Measurements from ENCODE around the gene PSMD11. TPM values are rescaled to one million over a fixed set of nuclear protein-coding genes. Genes with fewer than 3 reads are reported as not detected.
A peak's percentile ranks its signal among the peaks of the same experiment; 100 is the strongest.

Gene PSMD11
- total RNA-seq, 1 donor from 2014 or later: 156 TPM

GRCh38 chr17:32514606-32515005 lies 70.3 kb downstream of the PSMD11 start:
- Mint-ChIP-seq H3K4me3 (no peak overlapping the region), H3K36me3 (ENCODE audit: low read depth) (no peaks in the 10 kb centered on the region), H3K27ac (ENCODE audit: unreplicated experiment) (no peak overlapping the region), H3K4me1 (peaks cover 70% of the 10 kb centered on the region), H3K27me3 (ENCODE audit: low read depth) (no peaks in the 10 kb centered on the region), H3K9me3 (no peaks in the 10 kb centered on the region)
- DNase-seq (ENCODE audit: low read depth, low spot score): no peak
- TF ChIP-seq CTCF (conservative IDR thresholded peaks at IDR 0.05): no peak

GRCh38 chr17:32515677-32516383 lies 71.5 kb downstream of the PSMD11 start:
- no peaks in the 10 kb centered on the region for H3K9me3 Mint-ChIP-seq
- H3K36me3 Mint-ChIP-seq (ENCODE audit: low read depth): no peaks in the 10 kb centered on the region
- H3K4me1 Mint-ChIP-seq: peaks cover 70% of the 10 kb centered on the region
- no peak overlapping the region for H3K27ac Mint-ChIP-seq (ENCODE audit: unreplicated experiment)
- no peak overlapping the region for H3K4me3 Mint-ChIP-seq
- no peaks in the 10 kb centered on the region for H3K27me3 Mint-ChIP-seq (ENCODE audit: low read depth)
- TF ChIP-seq CTCF (conservative IDR thresholded peaks at IDR 0.05): no peak
- no peak for DNase-seq (ENCODE audit: low read depth, low spot score)

- Mint-ChIP-seq H3K4me3 (no peak overlapping the region), H3K9me3 (no peaks in the 10 kb centered on the region), H3K4me1 (peaks cover 70% of the 10 kb centered on the region), H3K27me3 (ENCODE audit: low read depth) (no peaks in the 10 kb centered on the region), H3K36me3 (ENCODE audit: low read depth) (no peaks in the 10 kb centered on the region), H3K27ac (ENCODE audit: unreplicated experiment) (peak overlapping the region; percentile 23)
- no peak for TF ChIP-seq CTCF (conservative IDR thresholded peaks at IDR 0.05)
- no peak for DNase-seq (ENCODE audit: low read depth, low spot score)
These were observed 72.1 kb downstream of the PSMD11 start for GRCh38 chr17:32516450-32516849.

GRCh38 chr17:32516940-32517701 lies 72.8 kb downstream of the PSMD11 start:
- no peaks in the 10 kb centered on the region for H3K9me3 Mint-ChIP-seq
- H3K4me1 Mint-ChIP-seq: peaks cover 68% of the 10 kb centered on the region
- no peaks in the 10 kb centered on the region for H3K36me3 Mint-ChIP-seq (ENCODE audit: low read depth)
- no peaks in the 10 kb centered on the region for H3K27me3 Mint-ChIP-seq (ENCODE audit: low read depth)
- DNase-seq (ENCODE audit: low read depth, low spot score): no peak
- peak overlapping the region; percentile 68 for H3K27ac Mint-ChIP-seq (ENCODE audit: unreplicated experiment)
- no peak for TF ChIP-seq CTCF (conservative IDR thresholded peaks at IDR 0.05)
- peak overlapping the region; percentile 75 for H3K4me3 Mint-ChIP-seq

DNA sequence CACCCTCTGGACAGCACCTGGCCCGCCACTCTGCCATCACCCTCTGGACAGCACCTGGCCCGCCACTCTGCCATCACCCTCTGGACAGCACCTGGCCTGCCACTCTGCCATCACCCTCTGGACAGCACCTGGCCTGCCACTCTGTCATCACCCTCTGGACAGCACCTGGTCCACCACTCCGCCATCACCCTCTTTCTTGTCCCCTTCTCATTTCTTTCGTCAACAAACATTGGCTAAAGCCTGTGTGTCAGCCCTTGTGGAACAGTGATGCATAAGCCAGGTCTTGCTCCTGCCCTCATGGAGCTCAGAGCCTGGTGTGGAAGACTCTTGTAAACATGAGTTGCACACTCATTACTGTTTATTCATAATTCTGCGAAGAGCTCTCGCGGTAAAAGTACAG lies 73.7 kb downstream of the PSMD11 start:
- peak overlapping the region; percentile 5 for H3K27ac Mint-ChIP-seq (ENCODE audit: unreplicated experiment)
- H3K9me3 Mint-ChIP-seq: no peaks in the 10 kb centered on the region
- peak overlapping the region; percentile 32 for H3K4me3 Mint-ChIP-seq
- H3K36me3 Mint-ChIP-seq (ENCODE audit: low read depth): no peaks in the 10 kb centered on the region
- peaks cover 74% of the 10 kb centered on the region for H3K4me1 Mint-ChIP-seq
- DNase-seq (ENCODE audit: low read depth, low spot score): no peak
- TF ChIP-seq CTCF (conservative IDR thresholded peaks at IDR 0.05): no peak
- no peaks in the 10 kb centered on the region for H3K27me3 Mint-ChIP-seq (ENCODE audit: low read depth)
